NT2/D1 (cell line): ENCODE results near the gene RPS6KA3.

Experiments
- YY1 ChIP-seq: IDR thresholded peaks from 2 replicates; pipeline ENCODE4 v1.6.1; 2011; ENCODE audit not compliant: insufficient read length, insufficient read depth
- ZNF274 ChIP-seq: IDR thresholded peaks from 2 replicates; pipeline ENCODE4 v1.6.1; 2011; ENCODE audit warnings: mild to moderate bottlenecking, low read depth, low read length

- TF ChIP-seq YY1 = no peak
- TF ChIP-seq ZNF274 = no peak
Observed at GRCh38 chrX:20212486-20213089, 54.1 kb downstream of the RPS6KA3 start.
